Measurements from ENCODE around the gene CREBBP.
"Not testable (repeated sequence)": the region's sequence is repeated elsewhere in the genome, so short reads cannot be mapped to it uniquely, and the experiment has no call there.

Gene CREBBP

GRCh38 chr16:3880623-3881498 is at the start of gene CREBBP:
CREBBP (minus strand) TSS chr16:3880713; CDS start chr16:3879916, 797 bp downstream.
- DNase-seq (ENCODE audit: low read depth), result peak; percentile 60

GRCh38 chr16:3927147-3927546 is 46.6 kb upstream of the CREBBP start:
- not testable (repeated sequence) for DNase-seq (ENCODE audit: low read depth)

GRCh38 chr16:3924763-3925162 is 44.2 kb upstream of the CREBBP start:
- DNase-seq (ENCODE audit: low read depth), result no peak

GRCh38 chr16:3922241-3922640 is 41.7 kb upstream of the CREBBP start:
- DNase-seq (ENCODE audit: low read depth), result no peak

GRCh38 chr16:3920206-3920605 is 39.7 kb upstream of the CREBBP start:
- no peak for DNase-seq (ENCODE audit: low read depth)

- DNase-seq (ENCODE audit: low read depth), result no peak
These were observed 38.9 kb upstream of the CREBBP start for GRCh38 chr16:3919413-3919812.

GRCh38 chr16:3915426-3916260 is 35.1 kb upstream of the CREBBP start:
- no peak for DNase-seq (ENCODE audit: low read depth)

- no peak for DNase-seq (ENCODE audit: low read depth)
These were observed 32.4 kb upstream of the CREBBP start for GRCh38 chr16:3912897-3913296.

- DNase-seq (ENCODE audit: low read depth), result no peak
These were observed 31.9 kb upstream of the CREBBP start for GRCh38 chr16:3912373-3912772.

GRCh38 chr16:3911741-3912140 is 31.2 kb upstream of the CREBBP start:
- not testable (repeated sequence) for DNase-seq (ENCODE audit: low read depth)

- no peak for DNase-seq (ENCODE audit: low read depth)
These were observed 29.5 kb upstream of the CREBBP start for GRCh38 chr16:3909791-3910583.

GRCh38 chr16:3908951-3909437 is 28.5 kb upstream of the CREBBP start:
- no peak for DNase-seq (ENCODE audit: low read depth)

GRCh38 chr16:3907586-3907985 is 27.1 kb upstream of the CREBBP start:
- DNase-seq (ENCODE audit: low read depth), result no peak

GRCh38 chr16:3906363-3906762 is 25.9 kb upstream of the CREBBP start:
- no peak for DNase-seq (ENCODE audit: low read depth)

- DNase-seq (ENCODE audit: low read depth), result no peak
These were observed 24.4 kb upstream of the CREBBP start for GRCh38 chr16:3904875-3905274.

- DNase-seq (ENCODE audit: low read depth), result no peak
These were observed 9.6 kb upstream of the CREBBP start for GRCh38 chr16:3890091-3890490.

- DNase-seq (ENCODE audit: low read depth), result no peak
These were observed 8.5 kb upstream of the CREBBP start for GRCh38 chr16:3889059-3889458.

GRCh38 chr16:3885999-3886398 is 5.5 kb upstream of the CREBBP start:
- not testable (repeated sequence) for DNase-seq (ENCODE audit: low read depth)

GRCh38 chr16:3884398-3884797 is 3.9 kb upstream of the CREBBP start:
- DNase-seq (ENCODE audit: low read depth), result no peak

GRCh38 chr16:3882531-3882930 is 2.0 kb upstream of the CREBBP start:
- DNase-seq (ENCODE audit: low read depth), result no peak

- DNase-seq (ENCODE audit: low read depth), result no peak
These were observed 1.0 kb upstream of the CREBBP start for GRCh38 chr16:3881499-3881990.

Data from stimulated activated CD8-positive, alpha-beta memory T cell treated with anti-CD3 and anti-CD28 coated beads, Interleukin-7, amount 100 ng/mL, for 24 hours (primary cell).